Thoracic aorta (tissue), 2 donors: Measurements from ENCODE around the gene RAB42. TPM values are rescaled to one million over a fixed set of nuclear protein-coding genes. Genes with fewer than 3 reads are reported as not detected.

Source experiments
- ATAC-seq: fragments of 150-250 bp; one replicate; pipeline ENCODE4 v1.8.0; 2017; ENCODE audit warnings: low read depth; ENCODE audit not compliant: insufficient number of reproducible peaks, low FRiP score
- DNase-seq: peaks from one replicate; pipeline ENCODE4 v3.0.0-alpha.2; 2020; ENCODE audit warnings: low spot score
- H3K27ac ChIP-seq, 2 donors: fragments of 200-600 bp; sonication (generic); 1 replicate in 1 of 2; 2 replicates in 1 of 2; pipeline ENCODE4 v1.5.1; 2016; ENCODE audit warnings: mild to moderate bottlenecking in 2 of 2, moderate library complexity in 2 of 2
- H3K27me3 ChIP-seq: fragments of 200-600 bp; sonication (generic); replicated peaks from 2 replicates; pipeline ENCODE4 v1.6.0; 2016; ENCODE audit warnings: mild to moderate bottlenecking; ENCODE audit not compliant: insufficient read depth
- H3K36me3 ChIP-seq: fragments of 200-600 bp; sonication (generic); one replicate; pipeline ENCODE4 v1.5.1; 2016
- H3K4me1 ChIP-seq, 2 donors: fragments of 200-600 bp; sonication (generic); 1 replicate in 1 of 2; 2 replicates in 1 of 2; pipeline versions ENCODE4 v1.5.1 to v1.6.0; 2016; ENCODE audit warnings: low read depth in 2 of 2, mild to moderate bottlenecking in 1 of 2; ENCODE audit not compliant: control insufficient read depth in 1 of 2
- H3K4me3 ChIP-seq: fragments of 200-600 bp; sonication (generic); 2 replicates; pipeline ENCODE4 v1.5.1; 2016; ENCODE audit warnings: mild to moderate bottlenecking
- H3K9me3 ChIP-seq: fragments of 200-600 bp; sonication (generic); 2 replicates; pipeline ENCODE4 v1.5.1; 2016
- total RNA-seq, 2 donors: library from RNA; depleted of rRNA; stranded (reverse); fragments of >200 nt; gene quantifications; one replicate each; pipeline versions ENCODE4 v1.1.0 to v1.2.3, GENCODE V29; 2016
- TF ChIP-seq, protein P1 (sequence below): fragments of 200-600 bp; sonication (generic); IDR thresholded peaks from one replicate; pipeline ENCODE4 v1.5.1; 2019; ENCODE audit warnings: antibody characterized with exemption

RAB42 gene, protein sequence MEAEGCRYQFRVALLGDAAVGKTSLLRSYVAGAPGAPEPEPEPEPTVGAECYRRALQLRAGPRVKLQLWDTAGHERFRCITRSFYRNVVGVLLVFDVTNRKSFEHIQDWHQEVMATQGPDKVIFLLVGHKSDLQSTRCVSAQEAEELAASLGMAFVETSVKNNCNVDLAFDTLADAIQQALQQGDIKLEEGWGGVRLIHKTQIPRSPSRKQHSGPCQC
- 1 to 10 TPM in 1 of 2 donors, under 1 TPM in 1; 0.95 to 1.6 TPM for total RNA-seq

DNA sequence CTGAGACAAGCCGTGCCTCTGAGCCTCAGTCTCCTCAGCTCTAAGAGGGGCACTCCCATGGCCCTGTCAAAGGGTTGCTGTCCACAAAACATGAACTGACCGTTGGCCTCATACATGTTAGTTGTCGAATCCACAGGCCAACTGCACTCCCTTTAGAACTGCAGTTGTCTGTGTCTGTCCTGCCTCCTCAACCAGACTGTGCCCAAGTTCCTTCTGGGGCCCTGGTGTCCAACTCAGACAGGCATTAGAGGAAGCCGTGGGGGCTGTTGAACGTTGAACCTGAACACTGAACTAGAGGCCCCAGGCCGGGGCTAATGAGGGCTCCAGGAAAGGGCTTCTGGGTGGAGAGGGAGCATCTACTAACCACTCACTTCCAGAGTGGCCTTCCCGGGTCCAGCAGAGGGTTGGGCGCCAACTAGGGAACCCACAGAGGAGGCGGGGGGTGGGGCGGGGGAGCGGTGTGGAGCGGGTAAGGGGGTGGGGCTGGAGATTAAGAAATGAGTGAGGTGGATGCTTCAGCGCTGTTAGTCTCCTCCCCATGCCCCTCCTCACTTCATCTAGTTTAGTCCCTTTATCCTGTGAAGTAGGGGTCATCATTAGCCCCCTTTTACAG is at the start of gene RAB42:
RAB42 (plus strand) TSS at position 558 of the 613 bp plus-strand sequence. CDS start 247 bp downstream, outside the sequence.
- no peak for DNase-seq

DNA sequence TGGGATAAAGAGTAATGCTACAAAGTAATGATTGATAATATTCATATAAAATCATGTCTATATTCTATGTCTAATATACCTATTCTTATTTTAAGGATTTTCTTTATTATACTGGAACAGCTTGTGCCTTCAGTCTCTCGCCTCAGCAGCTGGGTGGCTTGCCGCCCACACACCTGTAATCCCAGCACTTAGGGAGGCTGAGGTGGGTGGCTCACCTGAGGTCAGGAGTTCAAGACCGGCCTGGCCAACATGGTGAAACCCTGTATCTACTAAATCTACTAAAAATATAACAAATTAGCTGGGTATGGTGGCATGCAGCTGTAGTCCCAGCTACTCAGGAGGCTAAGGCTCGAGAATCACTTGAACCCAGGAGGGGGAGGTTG is 46.8 kb upstream of the RAB42 start:
- Histone ChIP-seq H3K27ac (no peak overlapping the region), H3K4me1 (no peaks in the 10 kb centered on the region), H3K4me3 (no peak overlapping the region), H3K9me3 (no peaks in the 10 kb centered on the region), H3K36me3 (no peaks in the 10 kb centered on the region), H3K27me3 (no peaks in the 10 kb centered on the region)
- no peak for ATAC-seq
- TF ChIP-seq, protein P1, sequence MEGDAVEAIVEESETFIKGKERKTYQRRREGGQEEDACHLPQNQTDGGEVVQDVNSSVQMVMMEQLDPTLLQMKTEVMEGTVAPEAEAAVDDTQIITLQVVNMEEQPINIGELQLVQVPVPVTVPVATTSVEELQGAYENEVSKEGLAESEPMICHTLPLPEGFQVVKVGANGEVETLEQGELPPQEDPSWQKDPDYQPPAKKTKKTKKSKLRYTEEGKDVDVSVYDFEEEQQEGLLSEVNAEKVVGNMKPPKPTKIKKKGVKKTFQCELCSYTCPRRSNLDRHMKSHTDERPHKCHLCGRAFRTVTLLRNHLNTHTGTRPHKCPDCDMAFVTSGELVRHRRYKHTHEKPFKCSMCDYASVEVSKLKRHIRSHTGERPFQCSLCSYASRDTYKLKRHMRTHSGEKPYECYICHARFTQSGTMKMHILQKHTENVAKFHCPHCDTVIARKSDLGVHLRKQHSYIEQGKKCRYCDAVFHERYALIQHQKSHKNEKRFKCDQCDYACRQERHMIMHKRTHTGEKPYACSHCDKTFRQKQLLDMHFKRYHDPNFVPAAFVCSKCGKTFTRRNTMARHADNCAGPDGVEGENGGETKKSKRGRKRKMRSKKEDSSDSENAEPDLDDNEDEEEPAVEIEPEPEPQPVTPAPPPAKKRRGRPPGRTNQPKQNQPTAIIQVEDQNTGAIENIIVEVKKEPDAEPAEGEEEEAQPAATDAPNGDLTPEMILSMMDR: no peak
- no peak for DNase-seq

More for the DNA sequence above, at the start of gene RAB42:
- no peaks in the 10 kb centered on the region for H3K36me3 ChIP-seq
- H3K4me1 ChIP-seq: peaks cover 0 to 13% of the 10 kb centered on the region in 2 donors
- TF ChIP-seq, protein P1: no peak
- H3K27ac ChIP-seq: no peak within 1 kb of the TSS
- no peaks in the 10 kb centered on the region for H3K27me3 ChIP-seq
- H3K4me3 ChIP-seq: peak within 1 kb of the TSS; percentile 76
- H3K9me3 ChIP-seq: no peaks in the 10 kb centered on the region
- ATAC-seq: no peak

DNA sequence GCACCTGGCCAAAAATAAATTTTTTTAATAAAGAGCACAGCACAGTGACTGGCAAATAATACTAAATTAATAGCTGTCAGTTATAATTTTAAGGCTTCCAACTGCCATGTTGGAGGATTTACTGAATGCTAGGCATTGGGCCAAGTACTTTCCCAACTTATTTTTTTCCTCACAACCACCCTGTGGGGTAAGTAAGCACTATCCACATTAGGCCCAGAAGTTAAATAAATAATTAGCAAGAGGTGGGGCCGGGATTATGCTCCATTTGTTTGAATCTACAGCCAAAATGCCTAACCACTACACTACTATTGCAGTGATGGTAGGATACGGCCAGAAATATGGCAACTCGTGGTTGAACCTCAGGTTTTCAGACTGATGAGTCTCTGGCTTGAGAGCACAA is 43.7 kb upstream of the RAB42 start:
- H3K4me3 ChIP-seq: no peak overlapping the region
- TF ChIP-seq, protein P1: no peak
- ATAC-seq (no peak), DNase-seq (no peak)
- H3K27ac ChIP-seq: no peak overlapping the region
- no peaks in the 10 kb centered on the region for H3K9me3 ChIP-seq
- no peaks in the 10 kb centered on the region for H3K27me3 ChIP-seq
- no peaks in the 10 kb centered on the region for H3K36me3 ChIP-seq
- H3K4me1 ChIP-seq: no peaks in the 10 kb centered on the region

DNA sequence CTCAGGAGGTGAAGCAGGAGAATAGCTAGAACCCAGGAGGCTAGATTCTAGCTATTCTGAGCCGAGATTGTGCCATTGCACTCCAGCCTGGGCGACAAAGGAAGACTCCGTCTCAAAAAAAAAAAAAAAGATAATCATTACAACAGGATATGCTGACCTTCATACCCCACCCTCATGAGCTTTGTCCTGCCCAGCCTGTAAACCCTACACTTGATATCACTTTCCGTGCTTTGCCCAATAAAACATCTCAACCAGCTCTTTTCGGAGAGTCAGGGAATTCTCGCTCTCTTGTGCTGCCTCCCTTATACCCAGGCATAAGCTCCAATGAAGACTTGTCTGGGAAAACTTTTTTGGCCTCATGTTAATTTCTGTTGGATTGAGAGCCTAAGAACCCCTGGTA is 40.7 kb upstream of the RAB42 start:
- DNase-seq (no peak), ATAC-seq (no peak)
- H3K4me3 ChIP-seq: no peak overlapping the region
- peaks cover 4 to 18% of the 10 kb centered on the region in 2 donors for H3K4me1 ChIP-seq
- H3K27ac ChIP-seq: no peak overlapping the region
- H3K9me3 ChIP-seq: no peaks in the 10 kb centered on the region
- peaks cover 4% of the 10 kb centered on the region for H3K36me3 ChIP-seq
- TF ChIP-seq, protein P1: no peak
- H3K27me3 ChIP-seq: no peaks in the 10 kb centered on the region

DNA sequence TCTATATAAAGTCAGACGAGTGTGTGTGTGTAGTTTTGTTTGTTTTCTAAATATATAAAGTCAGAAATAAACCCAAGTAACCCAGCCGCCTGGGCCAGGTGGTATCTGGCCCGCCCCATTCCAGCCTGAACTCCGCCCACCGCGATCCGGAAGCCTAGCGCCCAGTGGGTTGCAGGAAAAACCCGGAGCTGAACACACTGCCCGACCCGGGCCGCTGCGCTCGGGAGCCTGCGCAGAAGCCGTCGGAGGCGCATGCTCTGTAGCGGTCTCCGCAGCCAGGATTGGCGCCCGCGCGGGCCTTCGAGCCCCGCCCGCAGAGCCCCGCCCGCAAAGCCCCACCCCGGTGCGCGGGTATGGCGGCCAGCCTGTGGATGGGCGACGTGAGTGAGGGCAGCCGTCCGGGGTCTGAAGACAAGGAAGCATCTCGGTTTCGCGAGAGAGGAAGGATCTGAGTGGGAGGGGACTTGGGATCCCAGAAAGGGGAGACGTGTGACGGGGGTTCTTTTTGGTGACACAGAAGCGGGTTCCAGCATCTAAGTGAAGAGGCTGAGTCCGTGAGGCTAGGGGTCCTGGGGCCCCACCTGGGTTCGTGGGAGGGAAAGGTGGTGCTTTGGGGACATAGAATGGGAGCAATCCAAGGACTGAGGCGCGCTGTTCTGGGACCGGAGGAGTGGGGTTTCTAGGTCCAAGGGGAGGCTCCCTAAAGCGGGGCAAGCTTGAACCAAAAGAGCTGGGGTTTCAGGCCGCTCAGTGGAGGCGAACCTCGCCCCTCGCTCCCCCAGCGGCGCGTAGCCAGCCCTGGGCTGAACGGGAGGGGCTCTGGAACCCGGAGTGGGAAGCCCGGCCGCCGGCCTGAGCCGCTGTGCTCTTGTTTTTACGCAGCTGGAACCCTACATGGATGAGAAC is 39.1 kb upstream of the RAB42 start, which contains the start of gene TRNAU1AP:
TRNAU1AP (plus strand) TSS at position 328 of the 906 bp plus-strand sequence; CDS start at position 354, 26 bp downstream.
- peak; percentile 81 for DNase-seq
- Histone ChIP-seq H3K4me3 (peak within 1 kb of the TSS; percentile 85), H3K4me1 (peaks cover 4 to 18% of the 10 kb centered on the region in 2 donors), H3K27me3 (no peaks in the 10 kb centered on the region), H3K36me3 (peaks cover 15% of the 10 kb centered on the region), H3K9me3 (no peaks in the 10 kb centered on the region), H3K27ac (peak within 1 kb of the TSS; percentile 84 to 89)
- TF ChIP-seq, protein P1: no peak
- peak; percentile 88 for ATAC-seq
